RWPE1 (cell line): Measurements from ENCODE around the gene RIT2.

Source experiments
- CTCF ChIA-PET: fragments of 350-600 bp; sonication (Branson Sonifier 250); formaldehyde crosslinking; extraction: SDS; loops from one replicate; lab custom pipeline; 2021; lab: Yijun Ruan, JAX
- POLR2A ChIA-PET: fragments of 400-600 bp; formaldehyde crosslinking; extraction: SDS; loops from one replicate; lab custom pipeline; 2020; ENCODE audit warnings: antibody characterized with exemption; ENCODE audit not compliant: low non-redundant PET; lab: Yijun Ruan, JAX
- DNase-seq: peaks from one replicate; pipeline ENCODE4 v3.0.0; 2012; ENCODE audit warnings: low spot score
- H3K27ac ChIP-seq: fragments of 450-650 bp; 2 replicates; pipeline ENCODE4 v1.5.1; 2017
- CTCF ChIP-seq: fragments of 450-650 bp; conservative IDR thresholded peaks from 2 replicates; pipeline ENCODE4 v1.5.1; 2017; ENCODE audit warnings: low read depth, mild to moderate bottlenecking

RIT2 gene

DNA sequence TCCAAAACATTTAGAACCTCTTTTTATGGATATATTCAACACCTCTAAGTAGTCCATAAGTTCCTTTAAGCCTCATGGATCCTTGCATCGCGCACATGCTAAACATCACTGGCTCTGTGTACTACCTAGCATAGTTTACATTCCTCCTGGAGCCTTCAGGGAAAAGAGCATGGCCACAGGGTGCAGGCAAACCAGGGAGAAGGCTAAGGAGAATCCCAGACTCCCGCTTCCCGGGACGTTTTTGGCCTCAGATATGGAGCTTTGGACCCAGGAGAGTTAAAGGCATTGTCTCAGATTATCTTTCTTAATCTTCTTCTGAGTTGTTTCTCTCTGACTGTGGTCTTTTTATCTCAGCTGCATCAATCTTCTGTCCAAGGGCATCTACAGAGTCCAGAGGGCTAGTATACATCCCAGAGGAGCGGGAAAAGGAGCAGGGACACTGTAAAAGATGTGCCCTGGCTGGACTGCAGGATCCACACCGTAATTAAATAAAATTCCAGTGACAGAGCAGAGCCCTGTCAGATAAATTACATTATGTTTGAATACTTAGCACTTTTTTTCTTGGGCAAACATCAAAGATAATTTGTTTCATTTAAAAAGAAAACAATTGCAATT lies 36.9 kb downstream of the RIT2 start:
- ChIA-PET CTCF (no interaction called here), POLR2A (no interaction called here)
- no peak for TF ChIP-seq CTCF
- no peak for DNase-seq
- H3K27ac ChIP-seq: no peak overlapping the region

GRCh38 chr18:43077510-43078308 lies 37.8 kb downstream of the RIT2 start:
- H3K27ac ChIP-seq: no peak overlapping the region
- no peak for DNase-seq
- CTCF ChIA-PET: no interaction called here
- no peak for TF ChIP-seq CTCF
- POLR2A ChIA-PET: no interaction called here

DNA sequence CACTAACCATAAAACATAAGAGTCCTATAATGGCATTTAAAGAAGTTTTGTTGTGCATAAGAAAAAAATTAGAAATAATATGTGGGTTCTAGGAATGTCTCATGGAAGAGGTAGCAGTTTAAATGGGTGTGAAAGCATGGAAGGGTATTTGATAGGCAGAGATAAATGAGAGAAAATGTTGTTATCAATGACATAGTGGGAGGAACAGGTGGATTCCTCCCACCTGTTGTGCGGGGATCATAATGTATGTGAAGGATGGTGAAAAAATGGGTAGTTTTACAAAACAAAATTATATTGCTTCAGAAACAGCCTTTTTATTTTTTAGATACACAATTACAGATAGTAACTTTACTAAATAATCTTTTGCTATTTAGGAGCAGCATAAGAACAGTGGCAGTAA lies 41.7 kb downstream of the RIT2 start:
- POLR2A ChIA-PET: no interaction called here
- TF ChIP-seq CTCF: no peak
- CTCF ChIA-PET: no interaction called here
- no peak overlapping the region for H3K27ac ChIP-seq
- DNase-seq: no peak

GRCh38 chr18:43068781-43069180 lies 46.7 kb downstream of the RIT2 start:
- CTCF ChIA-PET: no interaction called here
- no peak overlapping the region for H3K27ac ChIP-seq
- no peak for DNase-seq
- POLR2A ChIA-PET: no interaction called here
- TF ChIP-seq CTCF: no peak

- TF ChIP-seq CTCF: no peak
- DNase-seq: no peak
- ChIA-PET CTCF (no interaction called here), POLR2A (no interaction called here)
- no peak overlapping the region for H3K27ac ChIP-seq
Observed at GRCh38 chr18:43067570-43067969, 47.9 kb downstream of the RIT2 start.

- ChIA-PET CTCF (interaction anchor here (0.7 kb wide), 1 partner anchor 574 kb away, joined by 4 read pairs; no protein-coding TSS in a partner anchor), POLR2A (no interaction called here)
- H3K27ac ChIP-seq: no peak overlapping the region
- DNase-seq: no peak
- TF ChIP-seq CTCF: no peak
Observed at GRCh38 chr18:43061816-43062215, 53.7 kb downstream of the RIT2 start.
